Pancreas (tissue), 10 donors: ENCODE results near the gene INHA. TPM values are rescaled to one million over a fixed set of nuclear protein-coding genes. Genes with fewer than 3 reads are reported as not detected.

Experiments used
- ATAC-seq, 4 donors: fragments of 200-7000 bp; cut with Tn5 transposase; one replicate each; pipeline versions ENCODE4 v1.8.0 to v1.9.1; 2020; ENCODE audit warnings: mild to moderate bottlenecking in 4 of 4, moderate library complexity in 4 of 4
- DNase-seq, 6 donors: peaks; one replicate each; pipeline ENCODE4 v3.0.0-alpha.2; 2020
- FAIRE-seq: peaks from 2 replicates; lab custom pipeline; 2012; peaks lifted over from hg19 to GRCh38; lab: Jason Lieb, UNC
- H3K27ac ChIP-seq, 4 donors: fragments of 200-600 bp; sonication (generic); 1 replicate in 3 of 4; 2 replicates in 1 of 4; pipeline versions ENCODE4 v1.5.0 to v1.8.0; 2020
- H3K27me3 ChIP-seq, 4 donors: fragments of 200-600 bp; one replicate each; pipeline ENCODE4 v1.8.0; 2021
- H3K36me3 ChIP-seq, 3 donors: fragments of 200-600 bp; sonication (generic) in 1 of 3; one replicate each; pipeline versions ENCODE4 v1.5.0 to v1.8.0; 2020 to 2021
- H3K4me1 ChIP-seq, 3 donors: fragments of 200-600 bp; one replicate each; pipeline ENCODE4 v1.8.0; 2021
- H3K4me3 ChIP-seq, 4 donors: fragments of 200-600 bp; sonication (generic) in 2 of 4; one replicate each; pipeline versions ENCODE4 v1.5.0 to v1.8.0; 2020 to 2021
- H3K9me3 ChIP-seq, 4 donors: fragments of 200-600 bp; one replicate each; pipeline ENCODE4 v1.8.0; 2021
- WGBS, 2 donors: extraction: QIAGEN DNeasy Blood & Tissue Kit; methylation state at CpG; one replicate each; pipeline ENCODE4 v1.1.7; 2013; 5-methylcytosine and 5-hydroxymethylcytosine counted together
- intact Hi-C, 3 donors: fragments of 100-400 bp; cut with DNase I; formaldehyde crosslinking; loops; one replicate each; pipeline versions ENCODE4 v1.11.1 to v1.14.2; 2022
- polyA plus RNA-seq, 2 donors: library from polyadenylated mRNA; stranded (reverse); fragments of 200-250 nt; gene quantifications; one replicate each; pipeline ENCODE4 v1.2.3, GENCODE V29; 2013
- total RNA-seq, 6 donors: library from RNA; stranded (reverse); fragmentation: NEBNext Ultra II Directional in 4 of 6; extraction: Animal tissue kit (Norgen Biotek cat#: 25700) in 4 of 6; gene quantifications; one replicate each; pipeline versions ENCODE4 v1.2.1 to v1.2.4, GENCODE V29; 2021 to 2023
- TF ChIP-seq, protein P1 (sequence below), 4 donors: fragments of 200-600 bp; sonication (generic) in 3 of 4; IDR thresholded peaks; one replicate each; pipeline versions ENCODE4 v1.5.0 to v1.8.0; 2021; ENCODE audit warnings: antibody characterized with exemption in 4 of 4
- donor health status: healthy with polysubstance abuse.
- donor health status: DM: no; HTN: no; CAD: no; lungs with moderate emphysema.
- donor health status: DM: no; HTN: no; CAD: no.
- donor health status: control.
- donor health status: control.
- donor health status: Bipolar disorder and iron deficiency.
- donor health status: DM: yes; HTN: yes; CAD: no.
- donor health status: DM: no; HTN: no; CAD: no.
- donor health status: DM: no; HTN: no; CAD: no.
- donor health status: DM: yes; HTN: yes; CAD: no.

The INHA gene
- total and polyA plus RNA-seq, 8 donors = 0.94 to 8.9 (median 3.9) TPM

DNA sequence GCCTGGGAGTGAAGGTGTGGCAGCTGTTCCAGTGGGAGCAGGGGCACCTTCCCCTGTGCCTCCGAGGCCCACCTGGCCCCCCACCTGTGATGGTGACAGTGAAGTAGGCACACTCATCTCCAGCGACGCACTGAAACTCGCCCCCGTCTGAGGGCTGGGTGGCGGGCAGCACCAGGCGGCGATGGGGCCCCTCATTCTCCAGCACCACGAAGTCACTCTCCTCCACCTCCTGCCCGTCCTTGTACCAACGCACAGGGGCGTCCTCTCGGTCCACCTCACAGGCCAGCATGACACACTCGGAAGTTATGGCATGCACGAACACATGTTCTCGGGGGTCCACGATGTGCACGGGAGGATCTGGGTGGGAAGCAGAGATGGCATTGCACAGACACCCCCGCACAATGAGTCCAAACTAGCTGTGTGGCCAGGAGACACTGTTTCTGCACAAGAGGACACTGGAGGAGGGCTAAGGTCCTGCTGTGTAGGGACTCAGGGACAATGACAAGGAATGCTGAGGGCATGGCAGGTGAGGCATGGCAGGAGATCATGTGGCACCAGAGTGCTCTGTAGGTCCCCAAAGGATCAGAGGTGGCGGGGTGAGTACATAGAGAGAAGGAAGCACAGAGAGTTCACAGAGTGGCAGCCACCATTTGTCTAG is 8.7 kb upstream of the INHA start:
- Histone ChIP-seq H3K27ac (no peak overlapping the region), H3K9me3 (no peaks in the 10 kb centered on the region), H3K36me3 (peaks cover 0 to 14% (median 14%) of the 10 kb centered on the region in 3 donors), H3K4me1 (no peaks in the 10 kb centered on the region), H3K4me3 (no peak overlapping the region), H3K27me3 (no peaks in the 10 kb centered on the region)
- DNase-seq (peak in 1 of 6 donors; percentile 67), FAIRE-seq (no peak), ATAC-seq (no peak)
- WGBS, 2 donors = 92 to 93% methylated on average over 20 of the region's 20 CpGs
- intact Hi-C loops = no loop called here
- TF ChIP-seq, protein P1, sequence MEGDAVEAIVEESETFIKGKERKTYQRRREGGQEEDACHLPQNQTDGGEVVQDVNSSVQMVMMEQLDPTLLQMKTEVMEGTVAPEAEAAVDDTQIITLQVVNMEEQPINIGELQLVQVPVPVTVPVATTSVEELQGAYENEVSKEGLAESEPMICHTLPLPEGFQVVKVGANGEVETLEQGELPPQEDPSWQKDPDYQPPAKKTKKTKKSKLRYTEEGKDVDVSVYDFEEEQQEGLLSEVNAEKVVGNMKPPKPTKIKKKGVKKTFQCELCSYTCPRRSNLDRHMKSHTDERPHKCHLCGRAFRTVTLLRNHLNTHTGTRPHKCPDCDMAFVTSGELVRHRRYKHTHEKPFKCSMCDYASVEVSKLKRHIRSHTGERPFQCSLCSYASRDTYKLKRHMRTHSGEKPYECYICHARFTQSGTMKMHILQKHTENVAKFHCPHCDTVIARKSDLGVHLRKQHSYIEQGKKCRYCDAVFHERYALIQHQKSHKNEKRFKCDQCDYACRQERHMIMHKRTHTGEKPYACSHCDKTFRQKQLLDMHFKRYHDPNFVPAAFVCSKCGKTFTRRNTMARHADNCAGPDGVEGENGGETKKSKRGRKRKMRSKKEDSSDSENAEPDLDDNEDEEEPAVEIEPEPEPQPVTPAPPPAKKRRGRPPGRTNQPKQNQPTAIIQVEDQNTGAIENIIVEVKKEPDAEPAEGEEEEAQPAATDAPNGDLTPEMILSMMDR (IDR thresholded peaks at IDR 0.05) = no peak

DNA sequence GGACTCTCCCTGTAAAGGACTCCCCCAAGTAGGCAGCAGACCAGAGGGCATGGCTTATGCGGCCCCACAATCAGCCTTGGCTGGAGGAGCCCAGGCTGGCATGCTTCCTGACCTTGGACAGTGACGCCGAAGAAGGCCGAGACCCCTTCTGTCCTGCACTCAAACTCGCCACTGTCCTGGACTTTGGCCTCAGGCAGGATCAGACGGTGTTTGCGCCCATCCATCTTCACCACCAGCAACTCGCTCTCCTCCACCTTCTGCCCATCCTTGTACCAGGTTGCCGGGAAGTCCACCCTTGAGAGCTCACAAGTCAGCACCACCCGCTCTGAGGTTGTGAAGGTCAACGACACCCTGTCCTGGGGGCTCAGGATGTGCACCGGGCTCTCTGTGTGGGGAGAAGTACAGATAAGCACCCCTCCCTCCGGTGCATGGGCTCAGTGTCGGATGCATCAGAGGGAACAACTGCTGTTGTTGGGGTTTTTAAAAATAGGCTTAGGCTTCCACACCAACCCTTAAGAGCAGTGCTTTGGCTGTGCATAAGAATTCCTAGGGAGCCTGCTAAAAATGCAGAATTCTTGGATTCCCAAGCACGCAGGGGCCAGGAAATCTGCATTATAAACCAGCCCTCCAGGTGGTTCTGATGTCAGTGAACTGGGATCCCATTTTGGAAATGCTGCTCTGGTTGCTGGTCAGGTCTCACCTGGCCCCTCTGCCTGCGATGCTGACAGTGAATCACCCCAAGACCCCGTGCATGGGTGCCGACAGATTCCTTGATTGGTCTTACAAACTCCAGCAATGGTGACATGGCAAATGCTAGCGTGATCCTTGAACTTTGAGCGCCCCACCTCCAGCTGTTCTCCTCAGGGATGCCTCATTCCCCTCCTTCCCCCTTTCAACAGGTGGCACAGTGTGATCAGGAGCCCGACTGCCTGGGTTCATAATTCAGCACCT is 6.7 kb upstream of the INHA start:
- 81 to 86% methylated on average over 21 of the region's 21 CpGs for WGBS, 2 donors

DNA sequence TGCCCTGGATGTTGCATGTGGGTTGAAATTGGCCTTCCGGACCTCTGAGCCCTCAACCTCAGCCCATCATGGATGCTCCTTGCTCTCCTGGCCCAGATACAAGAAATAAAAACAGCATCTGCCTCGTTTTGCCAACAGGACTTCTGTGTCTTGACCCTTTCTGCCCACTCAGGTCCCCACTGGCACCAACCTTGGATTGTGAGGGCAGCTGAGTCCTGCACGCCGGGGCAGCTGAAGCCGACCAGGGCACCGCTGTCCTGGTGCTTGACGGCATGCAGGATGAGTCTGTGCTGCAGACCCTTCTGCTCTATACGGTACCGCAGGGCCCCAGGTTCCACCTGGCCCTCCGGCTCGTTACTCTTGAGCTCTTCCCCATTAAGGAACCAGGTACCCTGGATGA is 5.5 kb upstream of the INHA start:
- TF ChIP-seq, protein P1 (IDR thresholded peaks at IDR 0.05) = no peak
- ATAC-seq (no peak), FAIRE-seq (no peak), DNase-seq (no peak)
- H3K27me3 ChIP-seq = no peaks in the 10 kb centered on the region
- 89 to 93% methylated on average over 11 of the region's 11 CpGs for WGBS, 2 donors
- peaks cover 0 to 8% (median 4%) of the 10 kb centered on the region in 3 donors for H3K4me1 ChIP-seq
- H3K4me3 ChIP-seq = no peak overlapping the region
- peaks cover 0 to 14% (median 14%) of the 10 kb centered on the region in 3 donors for H3K36me3 ChIP-seq
- intact Hi-C loops = no loop called here
- no peaks in the 10 kb centered on the region for H3K9me3 ChIP-seq
- H3K27ac ChIP-seq = no peak overlapping the region

More for the DNA sequence above, 6.7 kb upstream of the INHA start:
- intact Hi-C loops = no loop called here
- no peak for FAIRE-seq
- Histone ChIP-seq H3K4me1 (peaks cover 0 to 8% (median 4%) of the 10 kb centered on the region in 3 donors), H3K9me3 (no peaks in the 10 kb centered on the region), H3K27ac (no peak overlapping the region), H3K27me3 (no peaks in the 10 kb centered on the region), H3K4me3 (no peak overlapping the region), H3K36me3 (peaks cover 0 to 14% (median 14%) of the 10 kb centered on the region in 3 donors)
- no peak for ATAC-seq
- no peak for DNase-seq
- TF ChIP-seq, protein P1 (IDR thresholded peaks at IDR 0.05) = no peak

DNA sequence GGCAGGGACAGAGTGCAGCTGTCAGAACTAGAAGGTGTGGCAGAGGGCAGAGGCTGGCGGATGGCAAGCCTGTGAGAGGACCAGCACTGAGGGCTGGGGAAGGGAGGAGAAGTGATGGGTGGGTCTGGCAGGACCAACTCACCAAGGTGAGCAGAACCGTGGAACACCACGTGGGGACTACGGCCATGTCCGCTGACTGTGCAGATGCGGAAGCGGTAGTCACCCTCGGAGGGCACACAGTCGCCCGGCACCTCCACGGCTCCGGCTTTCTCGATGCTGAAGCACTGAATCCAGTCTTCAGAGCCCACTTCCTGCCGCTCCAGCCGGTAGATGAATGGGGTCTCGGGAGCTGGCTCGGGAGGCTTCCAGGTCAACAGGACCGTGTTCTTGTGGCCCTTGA is 5.0 kb upstream of the INHA start:
- Histone ChIP-seq H3K9me3 (no peaks in the 10 kb centered on the region), H3K4me1 (peaks cover under 1 to 8% (median 4%) of the 10 kb centered on the region in 3 donors), H3K27ac (no peak overlapping the region), H3K36me3 (peaks cover 0 to 14% (median 14%) of the 10 kb centered on the region in 3 donors), H3K4me3 (no peak overlapping the region), H3K27me3 (no peaks in the 10 kb centered on the region)
- intact Hi-C loops = no loop called here
- no peak for FAIRE-seq
- no peak for ATAC-seq
- TF ChIP-seq, protein P1 (IDR thresholded peaks at IDR 0.05) = no peak
- DNase-seq = peak in 1 of 6 donors; percentile 64
- WGBS, 2 donors = 95 to 96% methylated on average over 18 of the region's 18 CpGs
